ENCODE measurements around the gene CLEC20A.

Gene CLEC20A

GRCh38 chr1:178438432-178438831 is 58.3 kb downstream of the CLEC20A start:
- H3K27me3 ChIP-seq = no peaks in the 10 kb centered on the region
- no peaks in the 10 kb centered on the region for H3K4me1 ChIP-seq
- H3K36me3 ChIP-seq = no peaks in the 10 kb centered on the region
- H3K9me3 ChIP-seq = no peaks in the 10 kb centered on the region
- no peak overlapping the region for H3K4me3 ChIP-seq (ENCODE audit: low read depth, low read length)
- DNase-seq = no peak
- TF ChIP-seq, protein P1, sequence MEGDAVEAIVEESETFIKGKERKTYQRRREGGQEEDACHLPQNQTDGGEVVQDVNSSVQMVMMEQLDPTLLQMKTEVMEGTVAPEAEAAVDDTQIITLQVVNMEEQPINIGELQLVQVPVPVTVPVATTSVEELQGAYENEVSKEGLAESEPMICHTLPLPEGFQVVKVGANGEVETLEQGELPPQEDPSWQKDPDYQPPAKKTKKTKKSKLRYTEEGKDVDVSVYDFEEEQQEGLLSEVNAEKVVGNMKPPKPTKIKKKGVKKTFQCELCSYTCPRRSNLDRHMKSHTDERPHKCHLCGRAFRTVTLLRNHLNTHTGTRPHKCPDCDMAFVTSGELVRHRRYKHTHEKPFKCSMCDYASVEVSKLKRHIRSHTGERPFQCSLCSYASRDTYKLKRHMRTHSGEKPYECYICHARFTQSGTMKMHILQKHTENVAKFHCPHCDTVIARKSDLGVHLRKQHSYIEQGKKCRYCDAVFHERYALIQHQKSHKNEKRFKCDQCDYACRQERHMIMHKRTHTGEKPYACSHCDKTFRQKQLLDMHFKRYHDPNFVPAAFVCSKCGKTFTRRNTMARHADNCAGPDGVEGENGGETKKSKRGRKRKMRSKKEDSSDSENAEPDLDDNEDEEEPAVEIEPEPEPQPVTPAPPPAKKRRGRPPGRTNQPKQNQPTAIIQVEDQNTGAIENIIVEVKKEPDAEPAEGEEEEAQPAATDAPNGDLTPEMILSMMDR (IDR thresholded peaks at IDR 0.05; ENCODE audit: low read depth, low read length) = no peak

GRCh38 chr1:178436899-178437298 is 59.9 kb downstream of the CLEC20A start:
- H3K4me1 ChIP-seq = no peaks in the 10 kb centered on the region
- no peaks in the 10 kb centered on the region for H3K36me3 ChIP-seq
- no peak for DNase-seq
- H3K9me3 ChIP-seq = no peaks in the 10 kb centered on the region
- H3K4me3 ChIP-seq (ENCODE audit: low read depth, low read length) = no peak overlapping the region
- no peaks in the 10 kb centered on the region for H3K27me3 ChIP-seq
- TF ChIP-seq, protein P1 (IDR thresholded peaks at IDR 0.05; ENCODE audit: low read depth, low read length) = no peak

DNA sequence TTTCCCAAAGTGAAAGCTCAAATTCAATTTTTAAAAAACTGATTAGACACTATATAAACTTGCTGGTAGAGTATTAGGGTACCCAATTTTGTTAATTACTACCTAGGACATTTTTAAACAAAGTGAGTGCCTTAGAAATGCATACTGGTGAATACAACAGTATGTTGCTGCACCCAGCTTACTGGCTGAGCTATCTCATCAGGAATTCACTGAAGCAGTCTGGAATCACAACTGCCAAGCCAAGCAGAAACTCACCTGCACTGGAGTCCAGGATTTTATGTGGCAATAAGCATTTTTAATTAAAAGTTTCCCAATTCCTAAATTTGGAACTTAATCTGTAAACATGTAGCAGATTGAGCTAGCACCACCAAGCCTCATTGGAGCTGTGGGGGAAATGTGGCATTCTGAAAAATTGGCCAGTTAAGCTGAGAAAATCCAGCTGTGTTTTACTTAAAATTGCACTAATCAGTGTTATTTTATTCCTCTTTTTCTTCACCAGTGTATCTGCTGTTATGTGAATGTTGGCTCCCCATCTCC is 61.8 kb downstream of the CLEC20A start:
- TF ChIP-seq, protein P1 (IDR thresholded peaks at IDR 0.05; ENCODE audit: low read depth, low read length) = no peak
- no peaks in the 10 kb centered on the region for H3K9me3 ChIP-seq
- no peaks in the 10 kb centered on the region for H3K36me3 ChIP-seq
- no peaks in the 10 kb centered on the region for H3K27me3 ChIP-seq
- no peak overlapping the region for H3K4me3 ChIP-seq (ENCODE audit: low read depth, low read length)
- H3K4me1 ChIP-seq = no peaks in the 10 kb centered on the region
- no peak for DNase-seq

GRCh38 chr1:178434360-178434759 is 62.4 kb downstream of the CLEC20A start:
- H3K36me3 ChIP-seq = no peaks in the 10 kb centered on the region
- no peaks in the 10 kb centered on the region for H3K27me3 ChIP-seq
- H3K9me3 ChIP-seq = no peaks in the 10 kb centered on the region
- no peaks in the 10 kb centered on the region for H3K4me1 ChIP-seq
- TF ChIP-seq, protein P1 (IDR thresholded peaks at IDR 0.05; ENCODE audit: low read depth, low read length) = no peak
- H3K4me3 ChIP-seq (ENCODE audit: low read depth, low read length) = no peak overlapping the region
- no peak for DNase-seq
